K562 (cell line): ENCODE data around the gene HOXD9. TPM values are rescaled to one million over a fixed set of nuclear protein-coding genes. Genes with fewer than 3 reads are reported as not detected.

Source experiments
- ATF2 ChIP-seq: sonication (generic); formaldehyde crosslinking; IDR thresholded peaks from 2 replicates; pipeline ENCODE4 v1.8.1; 2022; ENCODE audit warnings: missing genetic modification reagents
- ATF4 ChIP-seq: fragments of 450-650 bp; formaldehyde crosslinking; IDR thresholded peaks from 2 replicates; pipeline ENCODE4 v1.4.0; 2022; ENCODE audit warnings: mild to moderate bottlenecking, moderate library complexity
- CBX5 ChIP-seq: IDR thresholded peaks from 2 replicates; pipeline ENCODE4 v1.6.1; 2014; ENCODE audit warnings: low read depth, borderline replicate concordance
- CHAMP1 ChIP-seq: fragments of 450-650 bp; IDR thresholded peaks from 2 replicates; pipeline ENCODE4 v1.6.1; 2016; ENCODE audit warnings: mild to moderate bottlenecking
- CREBBP ChIP-seq: IDR thresholded peaks from one replicate; pipeline ENCODE4 v1.6.1; 2012; ENCODE audit warnings: low read depth, mild to moderate bottlenecking, control low read depth, inconsistent platforms, low read length
- MXI1 ChIP-seq: IDR thresholded peaks from 2 replicates; pipeline ENCODE4 v1.6.1; 2011; ENCODE audit warnings: low read depth, mild to moderate bottlenecking, improper control_type of control experiment, low read length
- SMAD3 ChIP-seq: fragments of 450-650 bp; formaldehyde crosslinking; conservative IDR thresholded peaks from 2 replicates; pipeline ENCODE4 v1.4.0; 2020; ENCODE audit warnings: mild to moderate bottlenecking
- ZNF184 ChIP-seq: sonication (generic); formaldehyde crosslinking; IDR thresholded peaks from 2 replicates; pipeline ENCODE4 v1.5.0; 2020; ENCODE audit warnings: missing genetic modification reagents
- polyA plus RNA-seq, 8 experiments: library from polyadenylated mRNA; depleted of rRNA in 4 of 8; stranded (reverse) in 5 of 8; unstranded in 3 of 8; fragments of >200 nt; fragmentation: Nextera tagmentation in 2 of 8; fragmentation: Illumina TruSeq in 1 of 8; extraction: Ambion mirVana in 2 of 8; extraction: Trizol in 1 of 8; gene quantifications; 2 replicates each; pipeline versions ENCODE4 v1.2.1 to v1.2.3, GENCODE V29; 2011 to 2014; ENCODE audit warnings: inconsistent platforms in 1 of 8, missing spikeins in 1 of 8
- total RNA-seq, 7 experiments: library from RNA; depleted of rRNA in 6 of 7; stranded (reverse); fragments of >200 nt in 6 of 7; fragmentation: Illumina TruSeq in 2 of 7; extraction: Trizol in 2 of 7; gene quantifications; 2 replicates each; pipeline versions ENCODE4 v1.2.1 to v1.2.3, GENCODE V29; 2011 to 2021; ENCODE audit warnings: low replicate concordance in 1 of 7
- TF ChIP-seq, protein P1 (sequence below): fragments of 450-650 bp; IDR thresholded peaks from 2 replicates; pipeline ENCODE4 v1.6.1; 2018; ENCODE audit not compliant: partially characterized antibody
- TF ChIP-seq, protein P2 (sequence below): IDR thresholded peaks from 2 replicates; pipeline ENCODE4 v1.6.1; 2011; ENCODE audit warnings: borderline replicate concordance, low read depth, mild to moderate bottlenecking, moderate library complexity, low read length; ENCODE audit not compliant: insufficient read depth, poor library complexity, severe bottlenecking

Gene HOXD9
- total and polyA plus RNA-seq, 9 of the 15 experiments (the other 6 are each of a cell fraction or from before 2014, with no cell fraction given), result not detected

- TF ChIP-seq, protein P1, sequence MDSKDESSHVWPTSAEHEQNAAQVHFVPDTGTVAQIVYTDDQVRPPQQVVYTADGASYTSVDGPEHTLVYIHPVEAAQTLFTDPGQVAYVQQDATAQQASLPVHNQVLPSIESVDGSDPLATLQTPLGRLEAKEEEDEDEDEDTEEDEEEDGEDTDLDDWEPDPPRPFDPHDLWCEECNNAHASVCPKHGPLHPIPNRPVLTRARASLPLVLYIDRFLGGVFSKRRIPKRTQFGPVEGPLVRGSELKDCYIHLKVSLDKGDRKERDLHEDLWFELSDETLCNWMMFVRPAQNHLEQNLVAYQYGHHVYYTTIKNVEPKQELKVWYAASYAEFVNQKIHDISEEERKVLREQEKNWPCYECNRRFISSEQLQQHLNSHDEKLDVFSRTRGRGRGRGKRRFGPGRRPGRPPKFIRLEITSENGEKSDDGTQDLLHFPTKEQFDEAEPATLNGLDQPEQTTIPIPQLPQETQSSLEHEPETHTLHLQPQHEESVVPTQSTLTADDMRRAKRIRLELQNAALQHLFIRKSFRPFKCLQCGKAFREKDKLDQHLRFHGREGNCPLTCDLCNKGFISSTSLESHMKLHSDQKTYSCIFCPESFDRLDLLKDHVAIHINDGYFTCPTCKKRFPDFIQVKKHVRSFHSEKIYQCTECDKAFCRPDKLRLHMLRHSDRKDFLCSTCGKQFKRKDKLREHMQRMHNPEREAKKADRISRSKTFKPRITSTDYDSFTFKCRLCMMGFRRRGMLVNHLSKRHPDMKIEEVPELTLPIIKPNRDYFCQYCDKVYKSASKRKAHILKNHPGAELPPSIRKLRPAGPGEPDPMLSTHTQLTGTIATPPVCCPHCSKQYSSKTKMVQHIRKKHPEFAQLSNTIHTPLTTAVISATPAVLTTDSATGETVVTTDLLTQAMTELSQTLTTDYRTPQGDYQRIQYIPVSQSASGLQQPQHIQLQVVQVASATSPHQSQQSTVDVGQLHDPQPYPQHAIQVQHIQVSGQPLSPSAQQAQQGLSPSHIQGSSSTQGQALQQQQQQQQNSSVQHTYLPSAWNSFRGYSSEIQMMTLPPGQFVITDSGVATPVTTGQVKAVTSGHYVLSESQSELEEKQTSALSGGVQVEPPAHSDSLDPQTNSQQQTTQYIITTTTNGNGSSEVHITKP, result no peak
- TF ChIP-seq ATF2 (no peak), SMAD3 (CRISPR knock-in tag) (no peak), CREBBP (no peak), MXI1 (no peak), CBX5 (no peak), CHAMP1 (no peak), ATF4 (no peak), ZNF184 (CRISPR knock-in tag) (no peak)
- TF ChIP-seq, protein P2, sequence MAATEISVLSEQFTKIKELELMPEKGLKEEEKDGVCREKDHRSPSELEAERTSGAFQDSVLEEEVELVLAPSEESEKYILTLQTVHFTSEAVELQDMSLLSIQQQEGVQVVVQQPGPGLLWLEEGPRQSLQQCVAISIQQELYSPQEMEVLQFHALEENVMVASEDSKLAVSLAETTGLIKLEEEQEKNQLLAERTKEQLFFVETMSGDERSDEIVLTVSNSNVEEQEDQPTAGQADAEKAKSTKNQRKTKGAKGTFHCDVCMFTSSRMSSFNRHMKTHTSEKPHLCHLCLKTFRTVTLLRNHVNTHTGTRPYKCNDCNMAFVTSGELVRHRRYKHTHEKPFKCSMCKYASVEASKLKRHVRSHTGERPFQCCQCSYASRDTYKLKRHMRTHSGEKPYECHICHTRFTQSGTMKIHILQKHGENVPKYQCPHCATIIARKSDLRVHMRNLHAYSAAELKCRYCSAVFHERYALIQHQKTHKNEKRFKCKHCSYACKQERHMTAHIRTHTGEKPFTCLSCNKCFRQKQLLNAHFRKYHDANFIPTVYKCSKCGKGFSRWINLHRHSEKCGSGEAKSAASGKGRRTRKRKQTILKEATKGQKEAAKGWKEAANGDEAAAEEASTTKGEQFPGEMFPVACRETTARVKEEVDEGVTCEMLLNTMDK, result peak; percentile 58
Measured at GRCh38 chr2:176140513-176141317, 18.2 kb downstream of the HOXD9 start (continued).
